ENCODE data around the gene TECRL. TPM values are rescaled to one million over a fixed set of nuclear protein-coding genes. Genes with fewer than 3 reads are reported as not detected.
A peak's percentile ranks its signal among the peaks of the same experiment; 100 is the strongest.

The TECRL gene
- total RNA-seq, 1 donor from 2014 or later, result not detected

DNA sequence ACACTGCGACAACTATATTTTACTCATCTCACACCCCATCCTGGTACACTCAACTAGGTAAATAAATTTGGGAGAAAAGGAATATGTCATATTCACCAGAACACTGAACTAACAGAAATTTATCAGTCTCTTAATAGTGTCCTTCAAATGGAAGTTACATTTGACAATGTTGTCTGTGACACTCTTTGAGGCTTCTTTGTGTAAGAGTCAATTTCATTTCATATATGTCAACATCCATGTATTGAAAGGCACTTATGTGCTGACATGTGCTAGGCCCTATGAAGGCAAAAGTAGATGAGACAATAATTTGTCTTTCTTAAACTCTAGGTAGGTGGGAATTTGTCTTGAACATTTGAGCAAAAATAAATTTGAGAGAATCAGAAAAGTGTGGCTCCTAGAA, 82.0 kb downstream of the TECRL start:
- DNase-seq (ENCODE audit: low read depth in 2 of 2), result no peak

- no peak for DNase-seq (ENCODE audit: low read depth in 2 of 2)
These were observed 82.7 kb downstream of the TECRL start for GRCh38 chr4:64326507-64326906.

DNA sequence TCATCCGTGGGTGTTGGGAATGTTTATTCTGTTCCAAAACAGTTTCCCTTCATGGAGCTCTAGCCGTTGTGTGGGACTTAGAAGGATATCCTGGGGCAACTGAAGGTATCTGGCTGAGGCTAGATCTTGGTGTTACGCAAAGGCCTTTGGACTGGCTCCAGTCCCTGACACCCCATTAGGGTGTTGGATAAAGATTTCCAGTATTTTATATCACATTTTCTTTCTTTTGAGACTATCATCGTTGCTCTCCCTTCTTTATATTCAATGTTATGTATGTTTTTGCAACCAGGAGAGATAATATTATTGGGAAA, 103.0 kb downstream of the TECRL start:
- no peak for DNase-seq (ENCODE audit: low read depth in 2 of 2)

DNA sequence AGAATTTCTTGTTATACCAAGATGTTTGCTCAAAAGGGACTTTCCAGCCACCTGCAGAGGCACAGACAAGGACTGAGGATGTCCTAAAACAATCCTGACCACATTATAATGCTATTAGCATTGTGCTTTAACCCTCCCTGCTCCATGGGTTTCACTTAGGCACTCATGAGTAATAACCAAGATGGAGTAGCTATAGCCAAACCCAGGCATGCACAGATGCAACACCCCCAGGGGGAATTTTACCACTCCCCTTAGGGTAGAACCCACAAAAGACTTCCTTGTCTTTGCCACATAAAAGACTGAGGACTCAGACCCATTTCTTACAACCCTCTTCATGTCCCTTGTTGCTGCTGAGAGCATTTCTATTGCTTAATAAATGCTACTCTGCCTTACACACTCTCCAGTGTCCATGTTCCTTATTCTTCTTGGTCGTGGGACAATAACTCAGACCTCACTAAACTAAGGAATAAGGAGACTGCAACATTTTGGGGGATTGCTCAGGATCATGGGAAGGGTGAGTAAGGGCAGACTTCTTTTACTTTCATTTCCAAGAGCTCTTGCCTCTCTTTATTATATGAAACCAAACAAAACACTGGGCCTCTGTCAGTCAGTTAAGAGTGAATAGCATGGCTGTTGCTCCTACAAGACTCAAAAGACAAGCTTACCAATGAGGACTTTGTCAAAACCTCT, 103.5 kb downstream of the TECRL start:
- no peak for DNase-seq (ENCODE audit: low read depth in 2 of 2)

GRCh38 chr4:64272432-64272831, 136.8 kb downstream of the TECRL start:
- no peak for DNase-seq (ENCODE audit: low read depth in 2 of 2)

DNA sequence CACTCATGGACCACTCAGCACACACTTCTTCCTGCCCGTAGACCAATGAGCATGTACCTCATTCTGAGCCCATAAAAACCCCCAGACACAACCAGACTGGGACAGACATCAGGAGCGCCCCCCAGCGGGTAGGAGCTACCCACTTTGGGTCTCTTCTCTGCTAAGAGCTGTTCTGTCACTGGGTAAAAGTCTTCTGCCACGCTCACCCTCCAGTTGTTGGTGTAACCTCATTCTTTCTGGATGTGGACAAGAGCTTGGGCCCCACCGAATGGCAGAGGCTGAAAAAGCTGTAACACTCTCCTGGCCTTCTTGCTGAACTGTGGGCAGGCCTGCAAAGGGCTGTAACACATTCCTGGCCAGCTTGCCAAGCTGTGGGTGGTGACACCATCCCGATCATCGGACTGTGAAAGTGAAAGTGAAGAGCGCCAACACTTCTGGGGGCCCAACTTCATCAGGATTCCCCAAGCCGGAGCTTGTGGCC, 137.6 kb downstream of the TECRL start:
- no peak for DNase-seq (ENCODE audit: low read depth in 2 of 2)

- no peak for DNase-seq (ENCODE audit: low read depth in 2 of 2)
These were observed 142.6 kb downstream of the TECRL start for GRCh38 chr4:64266669-64267068.

GRCh38 chr4:64266263-64266662, 143.0 kb downstream of the TECRL start:
- DNase-seq (ENCODE audit: low read depth in 2 of 2), result no peak

DNA sequence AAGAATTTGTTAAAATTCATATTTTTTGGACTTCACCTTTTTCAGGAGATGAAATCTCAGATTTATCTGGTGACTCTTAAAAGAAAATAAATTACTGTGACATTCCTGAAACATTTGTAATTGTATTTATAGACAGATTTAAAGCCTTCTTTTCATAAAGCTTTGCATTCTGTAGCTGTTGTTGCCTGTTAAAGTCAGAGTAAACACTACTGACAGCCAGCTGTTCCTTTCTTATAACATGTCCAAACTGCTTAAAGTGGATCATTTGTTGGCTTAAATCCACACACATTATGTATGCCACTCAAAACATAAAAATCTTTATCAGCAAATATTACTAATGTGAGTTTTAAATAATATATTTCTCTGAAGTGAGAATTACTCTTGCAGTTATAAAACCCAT, 157.5 kb downstream of the TECRL start:
- no peak for DNase-seq (ENCODE audit: low read depth in 2 of 2)

DNA sequence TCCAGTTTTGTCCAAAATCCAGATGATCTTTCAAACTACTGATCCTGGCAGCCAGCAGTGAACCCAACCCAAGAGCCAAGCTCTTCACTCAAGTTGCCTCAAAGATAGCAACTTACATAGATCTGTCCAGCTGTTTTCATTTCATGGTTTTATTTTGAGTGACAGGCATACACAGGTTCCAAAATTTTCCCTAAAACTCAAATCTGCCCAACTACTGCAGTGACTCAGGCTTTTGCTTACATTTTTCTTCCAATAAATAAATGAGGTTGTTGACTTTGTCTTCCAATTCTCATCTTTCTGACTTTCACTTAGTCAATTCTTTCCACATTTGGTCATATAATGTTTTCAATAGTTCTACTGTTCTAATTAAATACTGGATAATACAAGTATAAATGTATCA, 158.8 kb downstream of the TECRL start:
- DNase-seq (ENCODE audit: low read depth in 2 of 2), result no peak

- DNase-seq (ENCODE audit: low read depth in 2 of 2), result no peak
These were observed 159.2 kb downstream of the TECRL start for GRCh38 chr4:64250061-64250460.

DNA sequence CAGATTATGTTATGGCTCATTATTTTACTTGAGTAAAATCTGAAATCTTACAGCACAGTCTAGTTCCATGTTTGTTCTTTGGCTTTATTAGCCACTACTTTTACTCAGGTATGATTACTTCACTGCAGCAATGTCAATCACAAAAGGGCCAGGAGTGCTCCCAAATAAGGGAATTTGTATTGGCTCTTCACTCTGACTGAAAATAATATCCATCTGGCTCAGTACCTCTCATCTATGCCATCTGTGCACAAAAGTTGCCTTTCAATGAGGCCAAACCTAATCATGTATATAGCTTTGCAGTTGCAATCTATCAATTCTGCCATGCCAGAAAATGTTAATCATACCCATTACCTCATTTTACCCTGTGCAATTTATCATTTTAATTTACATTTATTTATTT, 161.1 kb downstream of the TECRL start:
- DNase-seq (ENCODE audit: low read depth in 2 of 2), result no peak

DNA sequence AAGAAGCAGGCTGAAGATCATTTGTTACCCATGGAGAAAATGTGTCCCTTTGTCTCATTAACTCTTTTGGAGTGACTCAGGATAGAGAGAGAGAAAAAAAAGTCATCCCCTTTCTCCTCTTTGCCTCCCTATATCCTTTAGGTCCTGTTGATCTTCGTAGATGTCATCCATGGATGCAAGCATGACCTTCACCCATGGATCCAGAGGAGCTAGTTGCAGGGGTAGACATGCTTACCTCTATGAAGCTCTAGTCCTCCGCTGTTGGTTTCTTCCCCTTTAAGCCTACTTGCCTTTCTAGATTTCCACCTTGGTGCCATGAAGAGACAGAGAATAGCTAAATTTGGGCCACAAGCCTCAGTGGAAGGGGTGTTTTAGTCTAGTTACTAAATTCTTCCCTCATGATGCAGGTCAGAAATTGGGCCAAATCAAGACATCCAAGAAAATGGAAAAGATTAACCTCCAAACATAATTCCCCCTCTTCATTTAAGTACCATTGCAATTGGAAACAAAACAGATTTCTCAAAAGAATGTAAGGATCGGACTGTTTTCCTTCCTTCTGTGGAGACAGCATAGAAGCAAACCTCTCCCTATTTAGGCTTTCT, 178.4 kb downstream of the TECRL start:
- peak in 1 of 2 donors; percentile 29 for DNase-seq (ENCODE audit: low read depth in 2 of 2)
